Measurements from ENCODE around the gene CRIP1.

- TF ChIP-seq CTCF (IDR thresholded peaks at IDR 0.05; ENCODE audit: extremely low read depth in 1 of 2, insufficient read depth in 1 of 2, low read depth in 1 of 2, low read length in 2 of 2), result no peak
- no peak for TF ChIP-seq EZH2 (IDR thresholded peaks at IDR 0.05; ENCODE audit: borderline replicate concordance, low read depth, low read length, severe bottlenecking)
- TF ChIP-seq FOS (IDR thresholded peaks at IDR 0.05; ENCODE audit: borderline replicate concordance, insufficient read depth, low read length), result no peak
- TF ChIP-seq POLR2A (IDR thresholded peaks at IDR 0.05; ENCODE audit: low read depth, low read length), result no peak
These were observed 40.7 kb downstream of the CRIP1 start for GRCh38 chr14:105527381-105527825.

Measured in endothelial cell of umbilical vein (primary cell).